ENCODE measurements around the gene RRP36. TPM values are rescaled to one million over a fixed set of nuclear protein-coding genes. Genes with fewer than 3 reads are reported as not detected.

Gene RRP36
- total and polyA plus RNA-seq, 2 of the 8 experiments (the other 6 are each of a cell fraction or from before 2014, with no cell fraction given): 33.9 to 92.3 TPM

GRCh38 chr6:43060755-43061633 lies 39.6 kb downstream of the RRP36 start:
- Histone ChIP-seq H3K4me2 (ENCODE audit: insufficient read depth in 1 of 2, low read depth in 2 of 2, low read length in 2 of 2) (peak overlapping the region; percentile 74 to 83; a peak in 3 of 4 replicates), H2BK15ac (ENCODE audit: low read length) (no peak overlapping the region), H3K4me1 (replicated peaks in 1 of 4; ENCODE audit: control insufficient read depth in 3 of 4, insufficient read depth in 4 of 4, low read length in 3 of 4) (peaks cover 4 to 10% (median 5%) of the 10 kb centered on the region in 4 experiments; a peak in 5 of 7 replicates), H3K18ac (ENCODE audit: extremely low read depth, low read length) (no peak overlapping the region), H3K14ac (ENCODE audit: insufficient read length) (no peak overlapping the region), H2AK5ac (ENCODE audit: low read depth, low read length) (no peak overlapping the region), H4K8ac (ENCODE audit: extremely low read depth, insufficient read depth, low read length) (no peak overlapping the region), H3K79me1 (ENCODE audit: low read depth, low read length) (peaks cover 12% of the 10 kb centered on the region), H4K91ac (replicated peaks; ENCODE audit: insufficient read length, low read length) (no peak overlapping the region), H2BK20ac (ENCODE audit: low read length) (no peak overlapping the region), H2AFZ (ENCODE audit: low read length) (no peak overlapping the region), H3K36me3 (ENCODE audit: control insufficient read depth in 2 of 4, insufficient read depth in 4 of 4, low read length in 3 of 4) (peaks cover 0 to 8% (median 6%) of the 10 kb centered on the region in 4 experiments; a peak in 7 of 8 replicates), H3K9me3 (ENCODE audit: insufficient read depth in 2 of 2, low read depth in 1 of 2, low read length in 1 of 2) (no peaks in the 10 kb centered on the region), H2BK12ac (ENCODE audit: low read depth, low read length) (no peak overlapping the region), H3K9ac (replicated peaks in 1 of 4; ENCODE audit: extremely low read depth in 1 of 4, low read depth in 3 of 4, low read length in 3 of 4) (peak overlapping the region in 2 of 4 experiments; percentile 37 to 91; a peak in 3 of 7 replicates), H3K27me3 (replicated peaks in 1 of 4; ENCODE audit: control insufficient read depth in 3 of 4, extremely low read depth in 1 of 4, insufficient read depth in 3 of 4, low read length in 3 of 4) (no peaks in the 10 kb centered on the region), H3K23me2 (ENCODE audit: low read depth, low read length) (peaks cover 10% of the 10 kb centered on the region; the same call in 1 of the 2 replicates), H3K79me2 (ENCODE audit: control insufficient read depth in 1 of 2, insufficient read depth in 2 of 2, low read length in 2 of 2) (peaks cover 6 to 16% of the 10 kb centered on the region in 2 experiments; a peak in 3 of 4 replicates), H3K27ac (ENCODE audit: low read depth, low read length) (no peak overlapping the region), H3K4ac (replicated peaks; ENCODE audit: insufficient read length, low read depth, low read length) (no peak overlapping the region), H4K5ac (ENCODE audit: insufficient read length, low read depth, low read length) (no peak overlapping the region), H2BK120ac (replicated peaks; ENCODE audit: low read depth, low read length) (no peak overlapping the region), H4K20me1 (replicated peaks in 1 of 2; ENCODE audit: control insufficient read depth in 1 of 2, insufficient read depth in 2 of 2, low read length in 2 of 2) (no peaks in the 10 kb centered on the region), H3K56ac (replicated peaks; ENCODE audit: insufficient read length, low read depth, low read length) (no peak overlapping the region), H2BK5ac (ENCODE audit: low read depth, low read length) (no peak overlapping the region), H3K4me3 (ENCODE audit: extremely low read depth in 1 of 4, insufficient read depth in 2 of 4, low read depth in 3 of 4, low read length in 4 of 4) (peak overlapping the region in 3 of 4 experiments; percentile 90 to 99 (median 97); a peak in 5 of 8 replicates), H3K23ac (ENCODE audit: insufficient read length) (no peak overlapping the region)
- DNase-seq (ENCODE audit: low read depth in 1 of 2, low spot score in 2 of 2) (no peak), FAIRE-seq (no peak)
- TF ChIP-seq CTBP2 (IDR thresholded peaks at IDR 0.05; ENCODE audit: borderline replicate concordance, insufficient read depth, insufficient read length, low read length): no peak
- TF ChIP-seq EP300 (IDR thresholded peaks at IDR 0.05; ENCODE audit: borderline replicate concordance in 1 of 2, low read depth in 2 of 2, low read length in 2 of 2): no peak
- no peak for TF ChIP-seq EGR1 (IDR thresholded peaks at IDR 0.05; ENCODE audit: borderline replicate concordance, low read depth, low read length)
- no peak for TF ChIP-seq YY1 (IDR thresholded peaks at IDR 0.05; ENCODE audit: low read depth, low read length)
- no peak for TF ChIP-seq SP4 (IDR thresholded peaks at IDR 0.05; ENCODE audit: low read length)
- no peak for TF ChIP-seq TBP (IDR thresholded peaks at IDR 0.05; ENCODE audit: low read depth, low read length)
- no peak for TF ChIP-seq SUZ12 (IDR thresholded peaks at IDR 0.05; ENCODE audit: low read length)
- no peak for TF ChIP-seq CEBPB (IDR thresholded peaks at IDR 0.05; ENCODE audit: low read depth, low read length)
- no peak for TF ChIP-seq CHD1 (IDR thresholded peaks at IDR 0.05; ENCODE audit: low read depth, low read length)
- no peak for TF ChIP-seq RFX5 (IDR thresholded peaks at IDR 0.05; ENCODE audit: borderline replicate concordance, low read depth, low read length)
- 87% methylated on average over 12 of the region's 12 CpGs; no CpG with 5 or more reads in 1 of the 2 experiments for WGBS, 2 experiments (ENCODE audit: extremely low coverage in 1 of 2, insufficient coverage in 1 of 2, insufficient read length in 1 of 2, insufficient replicate concordance in 2 of 2, low coverage in 1 of 2, low lambda C conversion rate in 2 of 2, missing lambda C conversion rate in 1 of 2)
- ChIA-PET POLR2A (ENCODE audit: partially characterized antibody) (interaction anchor here (0.8 to 3.5 kb wide), 14 partner anchors 9 to 131 kb away, joined by 3 to 19 read pairs (median 7); partner anchors contain the start of genes CNPY3 and PTK7), CTCF (ENCODE audit: partially characterized antibody) (interaction anchor here (1.1 to 3.1 kb wide), 6 partner anchors 8 to 95 kb away, joined by 4 to 20 read pairs (median 6); no protein-coding TSS in a partner anchor)
